Limb (tissue), 2 donors: ENCODE measurements around the gene NRN1.
A peak's percentile ranks its signal among the peaks of the same experiment; 100 is the strongest.

ENCODE experiments used
- DNase-seq, 2 donors: peaks; one replicate each; pipeline ENCODE4 v3.0.0-alpha.2; 2016; ENCODE audit errors: extremely low spot score in 2 of 2

Gene NRN1

GRCh38 chr6:6002848-6003620 is 3.7 kb downstream of the NRN1 start:
- DNase-seq, result no peak

GRCh38 chr6:6002005-6002847 is 4.5 kb downstream of the NRN1 start:
- DNase-seq, result peak in 1 of 2 donors; percentile 59

DNA sequence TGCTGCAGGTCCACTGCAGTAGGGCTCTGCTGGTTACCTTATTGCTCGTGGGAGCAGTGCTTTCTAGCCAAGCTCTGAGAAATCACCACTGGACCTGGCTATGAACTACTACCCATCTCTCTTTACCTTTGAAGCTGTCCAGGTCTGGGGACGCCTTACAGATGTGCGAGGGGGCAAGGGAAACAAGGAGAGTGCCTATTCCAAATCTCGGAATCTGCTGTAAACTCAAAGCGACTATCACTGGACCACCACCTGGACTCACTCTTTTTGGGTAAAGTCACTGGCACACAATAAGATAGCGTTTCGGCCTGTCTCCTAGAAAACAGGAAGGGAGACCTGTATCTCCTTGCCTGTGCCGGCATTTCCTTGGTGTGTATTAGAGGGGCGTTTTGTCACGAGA is 5.3 kb downstream of the NRN1 start:
- DNase-seq, result no peak

GRCh38 chr6:5999688-6000608 is 6.8 kb downstream of the NRN1 start:
- no peak for DNase-seq

DNA sequence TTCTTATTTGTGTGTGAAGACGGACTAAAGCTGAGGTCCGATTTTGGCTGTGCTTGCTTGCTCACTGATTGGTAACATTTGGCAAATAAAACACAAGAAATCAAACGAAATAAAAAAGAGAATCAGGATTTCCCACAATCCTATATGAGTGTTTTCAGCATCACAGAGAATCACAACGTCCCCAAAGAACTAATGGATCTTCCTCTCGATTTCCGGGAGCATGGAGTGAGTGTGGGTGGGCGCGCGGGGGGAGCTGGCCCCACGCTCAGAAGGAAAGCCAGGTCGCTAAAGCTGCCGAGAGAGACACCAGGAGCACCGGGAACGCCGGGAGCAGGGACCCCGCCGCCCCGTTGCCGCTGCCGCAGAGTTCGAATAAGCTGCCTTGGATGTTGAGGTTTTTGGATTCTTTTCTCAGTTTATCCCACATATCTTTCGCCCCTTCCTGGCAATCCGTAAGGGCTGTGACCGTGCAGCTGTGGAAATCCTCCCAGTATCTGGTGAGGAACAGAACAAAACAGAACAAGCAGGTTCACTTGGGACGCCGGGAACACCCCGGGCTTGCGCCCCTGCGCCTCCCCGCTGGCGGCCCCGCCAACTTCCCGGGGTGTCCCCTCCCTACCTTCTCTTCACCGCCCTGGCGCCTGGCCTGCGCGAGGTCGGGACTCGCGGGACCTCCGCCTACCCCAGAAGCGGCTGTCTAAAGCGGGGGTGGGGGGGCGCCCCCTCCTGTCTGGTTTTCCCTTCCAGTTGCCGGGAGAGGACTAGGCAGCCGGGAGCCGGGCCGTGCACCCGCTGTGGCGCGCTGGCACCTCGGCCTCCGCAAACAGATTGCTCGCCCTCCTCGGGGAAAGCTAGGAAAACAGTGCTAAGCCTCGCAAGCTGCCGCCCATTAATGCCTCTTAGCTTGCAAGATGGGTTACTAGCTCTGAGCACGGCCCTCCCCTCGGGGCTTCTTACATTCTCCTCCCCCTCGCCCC is 7.7 kb downstream of the NRN1 start:
- DNase-seq, result peak in 1 of 2 donors; percentile 76

GRCh38 chr6:5998236-5998635 is 8.5 kb downstream of the NRN1 start:
- DNase-seq, result no peak

DNA sequence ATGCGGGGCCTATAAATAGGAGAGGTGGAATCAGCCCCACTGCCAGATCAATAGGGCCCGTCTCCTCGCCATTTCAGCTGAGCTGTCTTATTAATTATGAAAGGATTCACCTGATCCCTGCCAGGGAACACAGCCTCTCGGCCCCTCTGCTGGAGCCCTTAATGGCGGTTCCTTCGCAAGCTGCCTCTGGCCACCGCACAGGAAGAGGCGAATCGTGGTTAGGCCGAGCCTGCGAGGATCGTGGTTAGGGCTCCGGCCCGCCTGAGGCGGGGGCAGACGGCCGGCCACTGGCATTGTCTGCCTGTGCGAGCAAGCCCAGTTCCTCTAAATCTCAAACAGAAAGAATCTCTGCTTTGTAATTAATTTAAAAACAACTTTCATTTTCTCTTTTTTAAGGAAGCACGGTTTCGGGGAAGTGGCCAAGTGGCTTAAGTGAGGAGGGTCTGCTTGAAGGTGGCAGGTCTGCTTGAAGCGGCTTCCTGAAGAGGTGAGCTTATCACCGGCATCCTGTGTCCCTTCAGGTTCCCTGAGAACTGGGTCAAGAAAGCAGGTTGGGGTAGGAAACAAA is 9.2 kb downstream of the NRN1 start:
- peak in 1 of 2 donors; percentile 70 for DNase-seq

DNA sequence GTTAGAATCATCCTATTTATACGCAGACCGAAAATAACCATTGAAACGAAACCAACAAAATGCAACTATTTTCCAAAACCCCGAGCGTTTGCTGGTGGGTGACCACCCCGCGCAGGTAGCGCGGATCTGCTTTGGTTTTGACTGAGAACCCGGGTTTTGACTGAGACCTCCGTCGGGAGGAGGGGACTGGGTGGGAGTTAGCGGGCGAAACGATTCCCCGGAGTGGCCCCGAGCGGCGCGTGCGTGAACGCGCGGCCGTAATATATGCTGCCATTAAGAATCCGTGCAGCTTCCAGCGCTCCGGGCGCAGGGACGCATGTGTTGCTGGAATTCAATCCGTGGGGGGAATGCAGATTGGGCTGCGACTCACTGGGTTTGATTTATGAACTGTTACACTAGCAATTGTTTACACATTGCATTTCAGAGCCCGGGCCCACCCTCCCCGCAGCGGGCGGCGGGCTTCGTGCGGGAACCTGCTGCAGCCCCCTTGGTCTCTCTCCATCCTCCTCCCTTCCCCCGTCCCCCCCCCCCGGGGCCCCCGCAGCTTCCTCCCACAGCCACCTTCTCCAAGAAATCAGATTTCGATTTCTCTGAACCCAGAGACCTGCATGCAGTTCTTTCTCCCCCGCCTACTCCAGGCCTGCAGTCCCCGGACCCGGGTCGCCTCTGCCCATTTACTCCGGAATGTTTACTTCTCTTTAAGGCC is 9.9 kb downstream of the NRN1 start:
- peak in 1 of 2 donors; percentile 83 for DNase-seq

- peak; percentile 88 to 90 for DNase-seq
Measured at GRCh38 chr6:5995949-5996713, 10.6 kb downstream of the NRN1 start.

GRCh38 chr6:5995658-5995948 is 11.1 kb downstream of the NRN1 start:
- DNase-seq, result no peak

GRCh38 chr6:5994999-5995657 is 11.6 kb downstream of the NRN1 start:
- no peak for DNase-seq

- DNase-seq, result peak in 1 of 2 donors; percentile 47
Measured at GRCh38 chr6:5994234-5994998, 12.3 kb downstream of the NRN1 start.

DNA sequence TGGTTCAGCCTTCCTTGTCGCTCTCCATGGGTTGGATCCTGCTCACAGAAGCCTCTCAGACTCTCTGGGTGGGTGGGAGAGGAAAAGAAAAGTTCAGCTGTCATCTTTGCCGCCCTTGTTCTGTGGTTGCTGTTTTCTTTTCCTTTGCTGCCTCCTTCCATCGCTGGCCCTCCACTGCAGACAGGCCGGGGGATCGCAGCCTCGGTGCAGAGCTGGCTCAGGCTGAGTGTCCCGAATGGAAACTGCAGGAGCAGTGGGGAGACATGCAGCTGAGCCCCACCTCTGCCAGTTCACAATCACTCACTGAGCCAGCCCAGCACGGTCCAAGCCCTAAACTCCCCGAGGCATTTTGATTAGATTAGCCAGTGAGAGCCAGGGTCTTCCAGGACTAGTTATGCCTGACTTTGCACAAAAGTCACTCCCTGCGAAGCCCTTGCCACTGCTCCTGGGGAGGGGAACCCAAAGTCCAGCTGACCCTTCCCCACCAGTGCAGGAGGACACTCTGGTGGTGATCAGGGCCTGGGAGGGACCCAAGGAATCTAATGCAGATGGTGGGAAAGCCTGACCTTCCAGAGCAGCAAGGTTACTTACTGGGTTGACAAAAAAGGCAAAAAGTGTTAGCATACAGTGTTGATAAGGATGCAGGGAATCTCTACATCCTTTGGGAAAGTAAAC is 14.0 kb downstream of the NRN1 start:
- no peak for DNase-seq

DNA sequence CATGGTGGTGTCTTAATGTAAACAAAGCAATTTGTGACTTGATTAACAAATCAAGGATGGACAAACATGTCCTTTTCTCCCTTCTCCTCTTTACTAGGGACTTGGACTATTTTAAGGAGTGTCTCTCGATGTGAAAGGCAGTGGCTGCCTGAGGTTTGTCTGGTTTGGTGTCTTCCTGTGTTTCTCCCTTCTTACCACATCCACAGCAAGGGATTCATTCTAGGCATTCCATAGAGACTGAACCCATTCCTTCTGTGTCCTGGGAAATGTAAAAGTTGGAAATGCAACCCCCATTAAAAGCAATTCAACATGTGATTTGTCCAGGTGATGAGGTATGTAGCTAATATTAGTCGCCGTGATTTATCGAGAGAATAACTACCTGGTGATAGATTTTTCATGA is 15.9 kb downstream of the NRN1 start:
- no peak for DNase-seq

GRCh38 chr6:5989141-5989723 is 17.5 kb downstream of the NRN1 start:
- DNase-seq, result no peak

DNA sequence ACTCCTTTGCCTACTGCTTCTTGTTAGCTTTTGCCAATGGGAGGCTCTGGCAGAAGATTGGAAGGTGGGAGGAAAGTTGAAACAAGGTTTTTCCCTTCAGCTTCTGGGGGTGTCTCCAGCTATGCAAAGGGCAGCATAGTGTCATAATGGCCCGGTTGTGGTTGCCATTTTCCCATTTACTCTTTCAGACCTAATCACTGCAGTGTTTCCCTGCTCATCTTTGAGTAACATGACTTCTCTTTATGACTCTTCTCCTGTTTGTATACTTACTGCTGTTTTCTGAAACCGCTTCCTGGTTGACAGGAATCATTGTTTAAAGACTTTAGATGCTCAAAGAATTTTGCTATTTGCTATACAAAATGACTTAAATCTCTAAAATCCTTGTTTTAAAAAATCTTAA is 19.9 kb downstream of the NRN1 start:
- DNase-seq, result no peak
